Measurements from ENCODE around the gene RSL1D1. TPM values are rescaled to one million over a fixed set of nuclear protein-coding genes. Genes with fewer than 3 reads are reported as not detected.

The RSL1D1 gene
- polyA plus RNA-seq, 1 donor from 2014 or later = 61.2 TPM

DNA sequence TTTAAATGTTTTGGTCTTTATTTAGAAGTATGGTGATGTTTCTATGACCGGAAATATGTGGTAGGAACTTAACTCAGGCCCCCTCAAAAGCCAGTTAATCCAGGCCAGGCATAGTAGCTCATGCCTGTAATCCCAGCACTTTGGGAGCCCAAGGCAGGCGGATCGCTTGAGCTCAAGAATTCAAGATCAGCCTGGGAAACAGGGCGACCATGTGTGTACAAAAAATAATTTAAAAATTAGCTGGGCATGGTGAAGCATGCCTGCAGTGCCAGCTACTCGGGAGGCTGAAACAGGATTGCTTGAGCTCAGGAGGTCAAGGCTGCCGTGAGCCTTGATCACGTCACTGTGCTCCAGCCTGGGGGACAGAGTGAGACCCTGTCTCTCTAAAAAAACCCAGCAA lies 10.3 kb downstream of the RSL1D1 start:
- no peak overlapping the region for H3K9ac ChIP-seq (ENCODE audit: low read length)
- H3K4me2 ChIP-seq (ENCODE audit: low read length) = no peak overlapping the region
- peaks cover 5% of the 10 kb centered on the region for H3K36me3 ChIP-seq (ENCODE audit: insufficient read depth, low read length)
- no peak for TF ChIP-seq POLR2AphosphoS5 (IDR thresholded peaks at IDR 0.05)
- no peak for TF ChIP-seq RAD21 (conservative IDR thresholded peaks at IDR 0.05)
- no peak for TF ChIP-seq EP300 (conservative IDR thresholded peaks at IDR 0.05; ENCODE audit: poor library complexity, severe bottlenecking)
- no peak for TF ChIP-seq EZH2 (IDR thresholded peaks at IDR 0.05; ENCODE audit: borderline replicate concordance, insufficient read depth, low read length, poor library complexity, severe bottlenecking)
- no peak for TF ChIP-seq SMC3 (conservative IDR thresholded peaks at IDR 0.05; ENCODE audit: poor library complexity)
- TF ChIP-seq TAF1 (IDR thresholded peaks at IDR 0.05; ENCODE audit: low read depth) = no peak
- TF ChIP-seq, protein P1, sequence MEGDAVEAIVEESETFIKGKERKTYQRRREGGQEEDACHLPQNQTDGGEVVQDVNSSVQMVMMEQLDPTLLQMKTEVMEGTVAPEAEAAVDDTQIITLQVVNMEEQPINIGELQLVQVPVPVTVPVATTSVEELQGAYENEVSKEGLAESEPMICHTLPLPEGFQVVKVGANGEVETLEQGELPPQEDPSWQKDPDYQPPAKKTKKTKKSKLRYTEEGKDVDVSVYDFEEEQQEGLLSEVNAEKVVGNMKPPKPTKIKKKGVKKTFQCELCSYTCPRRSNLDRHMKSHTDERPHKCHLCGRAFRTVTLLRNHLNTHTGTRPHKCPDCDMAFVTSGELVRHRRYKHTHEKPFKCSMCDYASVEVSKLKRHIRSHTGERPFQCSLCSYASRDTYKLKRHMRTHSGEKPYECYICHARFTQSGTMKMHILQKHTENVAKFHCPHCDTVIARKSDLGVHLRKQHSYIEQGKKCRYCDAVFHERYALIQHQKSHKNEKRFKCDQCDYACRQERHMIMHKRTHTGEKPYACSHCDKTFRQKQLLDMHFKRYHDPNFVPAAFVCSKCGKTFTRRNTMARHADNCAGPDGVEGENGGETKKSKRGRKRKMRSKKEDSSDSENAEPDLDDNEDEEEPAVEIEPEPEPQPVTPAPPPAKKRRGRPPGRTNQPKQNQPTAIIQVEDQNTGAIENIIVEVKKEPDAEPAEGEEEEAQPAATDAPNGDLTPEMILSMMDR (IDR thresholded peaks at IDR 0.05; ENCODE audit: poor library complexity, severe bottlenecking) = no peak
- TF ChIP-seq MXI1 (conservative IDR thresholded peaks at IDR 0.05; ENCODE audit: poor library complexity, severe bottlenecking) = no peak
- TF ChIP-seq, protein P2, sequence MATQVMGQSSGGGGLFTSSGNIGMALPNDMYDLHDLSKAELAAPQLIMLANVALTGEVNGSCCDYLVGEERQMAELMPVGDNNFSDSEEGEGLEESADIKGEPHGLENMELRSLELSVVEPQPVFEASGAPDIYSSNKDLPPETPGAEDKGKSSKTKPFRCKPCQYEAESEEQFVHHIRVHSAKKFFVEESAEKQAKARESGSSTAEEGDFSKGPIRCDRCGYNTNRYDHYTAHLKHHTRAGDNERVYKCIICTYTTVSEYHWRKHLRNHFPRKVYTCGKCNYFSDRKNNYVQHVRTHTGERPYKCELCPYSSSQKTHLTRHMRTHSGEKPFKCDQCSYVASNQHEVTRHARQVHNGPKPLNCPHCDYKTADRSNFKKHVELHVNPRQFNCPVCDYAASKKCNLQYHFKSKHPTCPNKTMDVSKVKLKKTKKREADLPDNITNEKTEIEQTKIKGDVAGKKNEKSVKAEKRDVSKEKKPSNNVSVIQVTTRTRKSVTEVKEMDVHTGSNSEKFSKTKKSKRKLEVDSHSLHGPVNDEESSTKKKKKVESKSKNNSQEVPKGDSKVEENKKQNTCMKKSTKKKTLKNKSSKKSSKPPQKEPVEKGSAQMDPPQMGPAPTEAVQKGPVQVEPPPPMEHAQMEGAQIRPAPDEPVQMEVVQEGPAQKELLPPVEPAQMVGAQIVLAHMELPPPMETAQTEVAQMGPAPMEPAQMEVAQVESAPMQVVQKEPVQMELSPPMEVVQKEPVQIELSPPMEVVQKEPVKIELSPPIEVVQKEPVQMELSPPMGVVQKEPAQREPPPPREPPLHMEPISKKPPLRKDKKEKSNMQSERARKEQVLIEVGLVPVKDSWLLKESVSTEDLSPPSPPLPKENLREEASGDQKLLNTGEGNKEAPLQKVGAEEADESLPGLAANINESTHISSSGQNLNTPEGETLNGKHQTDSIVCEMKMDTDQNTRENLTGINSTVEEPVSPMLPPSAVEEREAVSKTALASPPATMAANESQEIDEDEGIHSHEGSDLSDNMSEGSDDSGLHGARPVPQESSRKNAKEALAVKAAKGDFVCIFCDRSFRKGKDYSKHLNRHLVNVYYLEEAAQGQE (IDR thresholded peaks at IDR 0.05; ENCODE audit: borderline replicate concordance) = no peak
- no peaks in the 10 kb centered on the region for H4K20me1 ChIP-seq (ENCODE audit: insufficient read depth)
- no peaks in the 10 kb centered on the region for H3K9me3 ChIP-seq (ENCODE audit: low read length)
- no peak overlapping the region for H3K4me3 ChIP-seq (ENCODE audit: low read length)
- no peaks in the 10 kb centered on the region for H3K27me3 ChIP-seq (ENCODE audit: insufficient read depth, low read depth, low read length)
- H3K9me2 ChIP-seq (ENCODE audit: insufficient read depth, low read length) = no peaks in the 10 kb centered on the region
- no peaks in the 10 kb centered on the region for H3K79me2 ChIP-seq (replicated peaks; ENCODE audit: insufficient read depth, low read length)
- no peak overlapping the region for H3K27ac ChIP-seq (ENCODE audit: low read length)
- H3F3A ChIP-seq (ENCODE audit: insufficient read depth, low read length, poor library complexity, severe bottlenecking) = no peaks in the 10 kb centered on the region
- no peak overlapping the region for H2AFZ ChIP-seq (ENCODE audit: low read depth, low read length)

DNA sequence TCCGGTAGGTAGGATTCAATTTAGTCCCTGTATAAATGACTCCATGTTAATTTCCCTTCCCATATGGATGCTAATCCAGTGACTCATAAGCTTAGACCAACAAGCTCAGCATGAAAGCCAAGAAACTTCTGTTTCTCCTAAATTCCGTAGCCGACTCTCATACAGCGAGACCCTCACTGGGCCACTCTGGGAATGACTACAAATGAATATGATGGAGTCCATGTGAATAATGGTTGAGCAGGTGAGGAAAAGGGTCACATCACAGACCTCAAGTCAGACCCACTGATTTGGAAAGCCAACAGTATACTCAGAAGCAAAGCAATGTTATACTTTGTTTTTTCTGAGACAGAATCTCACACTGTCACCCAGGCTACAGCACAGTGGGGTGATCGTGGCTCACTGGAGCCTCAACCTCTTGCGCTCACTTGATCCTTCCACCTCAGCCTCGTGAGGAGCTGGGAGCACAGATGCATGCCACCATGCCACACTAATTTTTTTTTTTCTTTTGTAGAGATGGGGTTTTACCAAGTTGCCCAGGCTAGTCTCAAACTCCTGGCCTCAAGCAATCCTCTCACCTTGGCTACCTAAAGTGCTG lies 14.6 kb downstream of the RSL1D1 start:
- H3F3A ChIP-seq (ENCODE audit: insufficient read depth, low read length, poor library complexity, severe bottlenecking) = no peaks in the 10 kb centered on the region
- H3K4me2 ChIP-seq (ENCODE audit: low read length) = no peak overlapping the region
- H3K27me3 ChIP-seq (ENCODE audit: insufficient read depth, low read depth, low read length) = no peaks in the 10 kb centered on the region
- peaks cover 5% of the 10 kb centered on the region for H3K36me3 ChIP-seq (ENCODE audit: insufficient read depth, low read length)
- no peaks in the 10 kb centered on the region for H3K9me3 ChIP-seq (ENCODE audit: low read length)
- no peaks in the 10 kb centered on the region for H3K9me2 ChIP-seq (ENCODE audit: insufficient read depth, low read length)
- TF ChIP-seq SMC3 (conservative IDR thresholded peaks at IDR 0.05; ENCODE audit: poor library complexity) (no peak), EZH2 (IDR thresholded peaks at IDR 0.05; ENCODE audit: borderline replicate concordance, insufficient read depth, low read length, poor library complexity, severe bottlenecking) (no peak), MXI1 (conservative IDR thresholded peaks at IDR 0.05; ENCODE audit: poor library complexity, severe bottlenecking) (no peak), RAD21 (conservative IDR thresholded peaks at IDR 0.05) (no peak), POLR2AphosphoS5 (IDR thresholded peaks at IDR 0.05) (no peak)
- TF ChIP-seq, protein P2 (IDR thresholded peaks at IDR 0.05; ENCODE audit: borderline replicate concordance) = no peak
- TF ChIP-seq, protein P1 (IDR thresholded peaks at IDR 0.05; ENCODE audit: poor library complexity, severe bottlenecking) = no peak
- H3K79me2 ChIP-seq (replicated peaks; ENCODE audit: insufficient read depth, low read length) = no peaks in the 10 kb centered on the region
- no peak overlapping the region for H3K27ac ChIP-seq (ENCODE audit: low read length)
- H3K9ac ChIP-seq (ENCODE audit: low read length) = no peak overlapping the region
- no peak overlapping the region for H2AFZ ChIP-seq (ENCODE audit: low read depth, low read length)
- no peak overlapping the region for H3K4me3 ChIP-seq (ENCODE audit: low read length)
- no peaks in the 10 kb centered on the region for H4K20me1 ChIP-seq (ENCODE audit: insufficient read depth)
